Cerebellar cortex (tissue), 1 donor: ENCODE results near the gene NLGN1.
"Not testable (repeated sequence)": the region's sequence is repeated elsewhere in the genome, so short reads cannot be mapped to it uniquely, and the experiment has no call there.

Experiments
- DNase-seq: peaks from one replicate; pipeline ENCODE4 v3.0.0-alpha.2; 2015; ENCODE audit warnings: low spot score

The NLGN1 gene

DNA sequence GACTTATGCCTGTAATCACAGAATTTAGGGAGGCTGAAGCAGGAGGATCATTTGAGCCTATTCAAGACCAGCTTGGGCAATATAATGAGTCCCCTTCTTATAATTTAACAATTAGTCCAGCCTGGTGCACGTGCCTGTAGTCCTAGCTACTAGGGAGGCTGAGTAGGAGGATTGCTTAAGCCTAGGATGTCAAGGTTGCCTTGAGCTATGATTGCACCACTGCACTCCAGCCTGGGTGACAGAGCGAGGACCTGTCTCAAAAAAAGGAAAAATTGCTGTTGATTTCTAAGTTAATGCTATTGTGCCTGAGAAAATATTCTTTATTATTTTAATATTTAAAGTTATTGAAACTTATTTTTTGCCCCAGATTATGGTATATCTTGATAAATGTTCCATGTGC is 159.0 kb downstream of the NLGN1 start:
- no peak for DNase-seq

DNA sequence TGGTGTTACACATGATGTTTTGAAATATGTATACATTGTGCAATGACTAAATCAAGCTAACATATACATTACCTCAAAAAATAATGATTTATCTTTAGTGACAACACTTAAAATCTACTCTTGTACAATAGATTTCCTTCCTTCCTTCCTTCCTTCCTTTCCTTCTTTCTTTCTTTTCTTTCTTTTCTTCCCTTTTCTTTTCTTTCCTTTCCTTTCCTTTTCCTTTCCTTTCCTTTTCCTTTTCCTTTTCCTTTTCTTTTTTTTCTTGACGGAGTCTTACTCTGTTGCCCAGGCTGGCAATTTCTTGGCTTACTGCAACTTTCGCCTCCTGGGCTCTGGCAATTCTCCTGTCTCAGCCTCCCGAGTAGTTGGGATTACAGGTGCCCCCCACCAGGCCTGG is 170.5 kb downstream of the NLGN1 start:
- DNase-seq, result no peak

DNA sequence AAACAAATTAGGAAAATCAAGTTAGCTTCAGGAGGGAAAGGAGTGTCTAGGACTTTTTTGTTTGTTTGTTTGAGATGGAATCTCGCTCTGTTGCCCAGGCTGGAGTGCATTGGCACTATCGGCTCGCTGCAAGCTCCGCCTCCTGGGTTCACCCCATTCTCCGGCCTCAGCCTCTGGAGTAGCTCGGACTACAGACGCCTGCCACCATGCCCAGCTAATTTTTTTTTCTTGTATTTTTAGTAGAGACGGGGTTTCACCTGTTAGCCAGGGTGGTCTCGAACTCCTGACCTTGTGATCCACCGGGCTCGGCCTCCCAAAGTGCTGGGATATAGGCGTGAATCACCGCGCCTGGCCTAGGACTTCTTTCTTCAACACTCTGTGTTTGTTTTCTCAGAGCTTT is 171.1 kb downstream of the NLGN1 start:
- DNase-seq, result no peak

DNA sequence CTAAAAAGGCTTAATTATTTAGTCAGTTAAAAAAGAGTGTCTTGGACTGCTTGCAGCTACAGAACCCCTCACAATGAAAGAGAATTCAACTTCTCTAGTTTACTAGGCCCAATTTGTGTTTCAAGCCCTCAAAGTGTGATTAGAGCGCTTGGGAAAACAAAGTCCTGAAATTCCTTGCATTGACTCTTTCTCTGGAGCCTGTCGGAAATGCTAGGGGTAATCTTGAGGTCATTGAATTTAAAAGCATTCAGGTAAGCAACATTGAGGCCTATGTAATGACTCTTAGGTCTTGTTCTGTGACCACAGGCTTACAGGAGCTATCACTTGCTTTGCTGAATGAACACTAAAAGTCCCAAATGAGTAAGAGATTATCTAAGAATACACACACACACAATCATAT is 186.0 kb downstream of the NLGN1 start:
- DNase-seq, result peak; percentile 40

DNA sequence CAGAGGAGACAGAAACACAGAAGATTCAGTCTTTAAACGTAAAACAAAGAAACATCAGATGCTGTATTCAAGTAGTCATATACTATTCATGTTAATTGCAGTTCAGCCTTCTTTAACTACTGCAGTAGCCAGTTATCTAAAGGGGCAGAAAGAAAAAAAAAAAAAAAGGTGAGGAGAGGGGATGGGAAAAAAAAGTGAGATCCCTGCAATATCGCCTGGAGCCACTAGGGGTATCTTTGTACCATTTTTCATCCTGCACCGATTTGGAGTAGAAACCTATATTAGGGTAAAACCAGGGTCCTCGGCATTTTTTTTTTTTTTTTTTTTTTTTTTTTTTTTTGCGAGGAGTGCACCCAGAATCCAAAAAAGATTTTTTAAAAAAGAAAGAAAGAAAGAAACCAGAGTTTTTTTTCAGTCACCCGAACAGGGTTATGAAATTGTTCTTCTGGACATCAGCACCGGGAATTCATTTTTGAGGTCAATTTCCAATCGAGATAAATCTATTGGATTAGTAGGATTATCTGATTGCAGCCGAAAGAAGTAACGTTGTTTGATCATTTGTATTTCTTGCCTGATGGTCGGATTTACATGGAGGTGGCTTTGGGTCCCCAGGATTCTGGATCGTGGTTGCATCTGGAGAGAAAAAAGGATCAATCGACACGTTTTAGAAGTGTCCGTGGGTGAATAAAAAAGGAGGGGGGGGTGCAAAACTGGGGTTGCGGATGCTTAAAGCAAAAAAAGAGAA is 186.7 kb downstream of the NLGN1 start:
- peak; percentile 79 for DNase-seq

DNA sequence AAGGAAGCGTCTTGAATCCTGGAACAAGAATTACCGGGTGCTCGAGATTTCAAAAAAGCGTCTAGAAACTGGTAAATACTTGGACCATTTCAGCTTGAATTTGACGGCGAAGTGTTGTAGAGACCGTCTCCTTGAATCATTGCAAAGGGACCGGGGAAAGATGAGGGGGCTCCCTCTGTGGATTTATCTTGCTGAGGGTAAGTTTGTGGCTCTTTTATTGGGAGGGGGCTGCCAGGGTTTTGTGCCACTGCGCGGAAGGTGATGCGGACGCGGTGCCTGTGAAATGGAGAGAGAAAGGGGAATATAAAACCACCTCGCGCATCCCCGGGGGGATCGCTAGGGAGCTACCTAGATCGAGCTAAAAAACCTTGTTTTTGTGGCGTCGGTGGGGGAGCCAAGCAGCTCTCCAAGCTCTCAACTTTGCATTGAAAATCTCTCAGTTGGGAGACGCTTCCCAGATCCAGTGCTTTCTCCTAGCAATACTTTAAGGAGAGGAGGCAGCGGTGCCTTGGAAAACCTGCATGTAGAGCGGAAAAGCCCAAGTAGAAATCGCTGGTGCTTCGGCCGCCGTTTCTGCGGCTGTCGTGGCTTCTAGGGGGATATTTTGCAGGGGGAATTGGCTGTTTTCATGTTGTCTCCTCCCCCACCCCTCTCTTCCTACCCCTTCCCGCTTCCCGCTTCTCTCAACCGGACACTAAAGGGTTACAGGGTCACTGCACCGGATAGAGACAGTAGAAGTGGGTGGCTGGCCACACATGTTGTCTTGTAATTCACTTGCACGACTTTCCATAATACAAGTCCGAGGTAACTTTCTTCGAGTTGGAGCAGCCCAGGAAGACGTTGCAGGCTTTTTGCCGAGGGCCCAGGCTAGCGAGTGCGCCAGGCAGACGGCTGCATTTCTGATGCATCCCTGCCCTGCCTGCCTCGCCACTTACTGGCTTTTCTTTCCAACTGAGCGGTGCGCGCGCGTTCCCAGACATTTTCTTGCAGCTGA is 187.6 kb downstream of the NLGN1 start:
- DNase-seq, result peak; percentile 76

DNA sequence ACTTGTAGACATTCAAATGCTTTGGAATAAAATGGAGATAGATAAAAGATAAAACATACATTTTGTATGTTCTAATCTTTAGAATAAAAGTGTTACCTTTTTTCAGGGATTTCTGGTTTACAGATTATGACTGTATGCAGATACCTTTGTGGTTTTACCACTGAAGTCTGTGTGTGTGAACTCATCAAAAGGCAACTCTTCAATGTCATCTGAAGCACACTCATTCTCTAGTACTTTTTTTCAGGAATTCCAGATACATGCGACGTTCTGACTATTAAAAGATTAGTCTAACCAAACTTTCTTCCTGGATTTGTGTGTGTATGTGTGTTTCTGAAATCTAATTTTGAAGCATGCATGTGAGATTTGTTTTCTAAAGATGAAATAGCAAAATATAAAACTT is 188.6 kb downstream of the NLGN1 start:
- DNase-seq, result peak; percentile 42

DNA sequence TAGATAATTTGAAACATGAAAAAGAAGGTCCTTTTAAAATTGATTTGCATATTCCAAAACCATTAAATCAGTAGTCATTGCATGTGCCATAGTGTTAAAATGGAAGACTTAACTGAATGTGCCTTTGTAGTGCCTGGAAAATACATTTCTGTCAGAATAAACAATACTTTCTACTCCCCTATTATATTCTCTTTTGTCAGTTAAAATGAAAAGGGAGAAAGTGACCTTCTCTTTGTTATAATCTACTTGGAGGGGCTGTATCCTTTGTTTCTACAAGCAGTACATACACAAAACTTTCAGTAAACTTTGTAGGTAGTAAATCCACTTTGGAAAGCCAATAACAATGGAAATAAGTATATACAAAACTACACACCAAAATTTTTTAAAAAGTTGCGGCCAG is 189.5 kb downstream of the NLGN1 start:
- no peak for DNase-seq

DNA sequence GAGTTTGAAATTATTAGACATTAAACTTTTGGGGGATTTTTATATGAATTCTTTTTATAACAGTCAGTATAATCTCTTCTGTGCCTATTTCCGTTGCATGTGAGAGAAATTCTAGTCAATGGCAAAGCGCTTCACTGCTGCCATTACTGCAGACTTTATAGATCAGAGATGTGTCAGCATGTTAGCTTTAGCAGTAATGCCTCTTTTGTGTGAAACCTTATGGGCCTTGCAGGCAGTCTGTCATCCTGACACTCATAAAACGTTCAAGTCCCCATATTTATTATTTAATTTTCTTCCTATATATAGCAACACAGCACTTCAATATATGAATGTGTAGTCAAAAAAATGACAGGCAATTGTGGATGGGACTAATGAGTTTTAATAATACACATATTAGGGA is 191.0 kb downstream of the NLGN1 start:
- DNase-seq, result peak; percentile 21

DNA sequence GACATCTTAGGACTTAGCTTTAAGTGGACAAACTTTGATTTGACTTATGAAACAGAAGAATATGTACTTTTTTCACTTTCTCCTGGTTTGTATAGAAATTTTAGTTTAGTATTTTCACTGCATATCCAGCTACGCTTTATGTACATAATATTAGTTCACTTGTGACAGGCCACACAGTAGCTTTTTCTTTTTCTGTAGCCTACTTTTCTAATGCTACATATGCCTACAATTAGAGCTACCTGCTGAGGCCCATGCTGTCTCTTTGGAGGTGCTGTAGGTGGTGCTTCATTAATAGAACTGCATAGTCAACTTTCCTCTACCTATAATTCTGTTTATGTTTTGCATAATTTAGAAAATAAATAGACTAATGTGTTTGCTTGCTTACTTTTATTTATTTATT is 191.6 kb downstream of the NLGN1 start:
- peak; percentile 62 for DNase-seq

DNA sequence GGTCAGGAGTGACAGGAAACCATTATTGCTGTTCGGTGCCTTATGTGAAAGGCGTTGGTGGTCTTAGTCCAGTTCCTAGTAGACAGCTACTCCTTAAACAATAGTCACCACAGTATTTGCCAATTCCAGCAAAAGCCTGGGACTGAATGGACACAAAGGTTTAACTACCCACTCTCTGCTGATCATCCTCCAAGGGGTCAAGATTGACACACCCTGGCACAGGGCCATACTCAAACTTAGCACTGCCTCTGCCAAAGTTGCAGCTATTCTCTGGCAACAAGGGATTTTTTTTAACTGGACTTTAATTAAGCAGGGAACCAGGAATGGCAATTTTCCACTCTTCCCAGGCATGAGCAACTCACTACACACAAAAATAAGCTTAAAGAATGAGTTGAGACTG is 193.9 kb downstream of the NLGN1 start:
- no peak for DNase-seq

DNA sequence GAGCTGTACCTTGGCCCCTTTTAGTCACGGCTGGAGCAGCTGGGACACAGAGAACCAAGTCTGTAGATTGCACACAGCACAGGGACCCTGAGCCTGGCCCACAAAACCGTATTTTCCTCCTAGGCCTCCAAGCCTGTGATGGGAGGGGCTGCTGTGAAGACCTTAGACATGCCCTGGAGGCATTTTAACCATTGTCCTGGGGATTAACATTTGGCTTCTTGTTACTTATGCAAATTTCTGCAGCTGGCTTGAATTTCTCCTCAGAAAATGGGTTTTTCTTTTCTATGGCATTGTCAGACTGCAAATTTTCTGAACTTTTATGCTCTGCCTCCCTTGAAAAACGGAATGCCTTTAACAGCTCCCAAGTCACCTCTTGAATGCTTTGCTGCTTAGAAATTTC is 197.3 kb downstream of the NLGN1 start:
- DNase-seq, result not testable (repeated sequence)

DNA sequence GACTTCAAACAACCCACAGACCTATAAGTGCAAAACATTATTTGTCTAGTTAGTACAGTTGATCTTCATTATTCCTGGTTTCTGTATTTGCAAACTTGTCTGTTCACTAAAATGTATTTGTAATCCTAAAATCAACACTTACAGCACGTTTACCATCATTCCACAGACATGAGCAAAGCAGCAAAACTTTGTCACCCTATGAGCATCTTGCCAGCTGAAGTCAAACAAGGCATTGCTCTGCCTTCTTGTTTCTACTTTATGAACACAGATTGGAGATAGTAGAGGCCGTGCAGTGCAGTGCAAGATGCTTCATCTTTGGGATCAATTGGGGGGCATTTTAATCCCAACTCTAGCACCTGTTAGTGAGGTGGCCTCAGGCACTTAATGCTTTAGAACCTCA is 202.1 kb downstream of the NLGN1 start:
- no peak for DNase-seq

DNA sequence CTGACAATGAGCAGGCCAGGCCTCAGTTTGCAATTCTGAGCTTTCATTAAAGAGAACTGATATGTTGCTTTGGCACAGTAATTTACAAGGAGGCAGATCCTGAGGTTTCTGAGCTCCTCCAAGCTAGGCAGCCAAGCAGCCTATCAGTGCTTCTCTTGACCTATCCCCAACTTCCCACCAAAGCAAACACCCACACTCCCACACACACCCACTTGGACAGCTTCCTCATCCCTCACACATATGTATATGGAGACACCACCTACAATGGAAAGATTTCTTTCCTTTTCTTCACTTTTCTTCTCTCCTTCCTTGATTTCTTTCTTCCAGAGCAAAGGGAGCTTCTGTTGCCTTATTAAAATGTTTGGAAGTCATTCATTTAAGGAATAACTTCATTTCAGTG is 217.0 kb downstream of the NLGN1 start:
- DNase-seq, result no peak

DNA sequence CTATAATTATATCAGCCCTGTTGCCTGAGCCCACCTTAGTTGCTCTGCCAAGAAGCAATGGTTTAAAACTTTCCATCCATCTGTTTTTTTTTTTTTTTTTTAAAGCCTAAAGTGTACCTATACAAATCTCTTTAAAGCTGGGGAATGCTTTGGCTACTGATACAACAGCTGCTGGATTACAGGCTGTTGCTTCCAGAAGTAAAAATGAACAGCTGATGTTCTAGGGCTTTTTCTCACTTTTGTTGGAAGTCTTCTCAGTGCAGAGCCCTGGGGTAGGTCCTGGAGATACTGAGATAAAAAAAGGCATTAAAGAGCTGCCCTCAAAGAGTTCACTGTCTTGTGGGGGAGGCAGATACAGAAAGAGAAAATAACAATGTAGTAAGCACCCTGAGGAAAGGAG is 218.1 kb downstream of the NLGN1 start:
- no peak for DNase-seq

DNA sequence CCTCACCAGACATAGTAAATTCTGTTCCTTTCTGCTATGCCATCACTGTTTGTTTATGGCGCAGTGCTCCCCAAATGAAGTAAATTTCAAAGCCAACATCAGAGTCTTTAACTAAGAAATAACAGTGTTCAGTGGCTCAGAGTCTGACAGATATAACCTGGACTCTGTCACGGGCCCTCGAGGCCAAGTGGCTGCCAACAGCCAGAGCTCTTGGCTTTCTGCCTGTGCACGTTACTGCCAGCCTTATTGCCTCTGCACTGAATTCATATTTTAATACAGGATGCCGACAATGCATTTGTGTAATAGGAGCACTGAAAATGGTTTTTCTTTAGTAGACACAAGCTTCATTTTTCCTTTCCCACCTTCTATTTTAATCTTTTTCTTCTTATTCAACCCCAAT is 219.9 kb downstream of the NLGN1 start:
- peak; percentile 87 for DNase-seq

DNA sequence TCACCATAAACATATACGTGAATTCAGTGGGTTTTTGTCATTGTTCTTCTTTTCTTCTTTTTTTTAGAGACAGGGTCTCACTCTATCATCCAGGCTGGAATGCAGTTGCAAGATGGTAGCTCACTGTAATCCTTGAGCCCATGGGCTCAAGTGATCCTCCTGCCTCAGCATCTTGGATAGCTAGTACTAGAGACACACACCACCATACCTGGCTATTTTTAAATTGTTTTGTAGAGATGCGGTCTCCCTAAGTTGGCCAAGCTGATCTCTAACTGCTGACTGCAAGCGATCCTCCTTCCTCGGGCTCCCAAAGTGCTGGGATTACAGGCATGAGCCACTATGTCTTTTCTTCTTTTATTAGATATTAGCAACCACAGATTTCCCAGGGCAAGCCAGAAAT is 220.6 kb downstream of the NLGN1 start:
- no peak for DNase-seq

DNA sequence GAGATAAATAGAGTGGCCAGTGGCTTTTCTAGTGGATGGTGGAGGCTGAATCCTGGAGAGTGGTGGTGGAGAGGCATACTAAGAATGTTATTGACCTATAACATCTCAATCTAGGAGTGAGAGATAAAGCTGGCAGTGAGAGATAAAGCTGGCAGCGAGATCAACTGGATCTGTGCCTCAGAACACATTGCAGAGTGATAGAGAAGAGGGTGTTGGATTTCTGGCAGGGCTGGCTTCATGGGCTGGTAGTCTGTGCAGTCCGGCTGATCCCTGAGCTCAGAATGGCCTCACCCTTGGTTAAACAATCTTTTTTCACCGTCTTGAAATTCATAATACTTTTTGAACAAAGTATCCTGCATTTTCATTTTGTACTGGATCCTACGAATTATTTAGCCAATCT is 221.2 kb downstream of the NLGN1 start:
- DNase-seq, result peak; percentile 81

DNA sequence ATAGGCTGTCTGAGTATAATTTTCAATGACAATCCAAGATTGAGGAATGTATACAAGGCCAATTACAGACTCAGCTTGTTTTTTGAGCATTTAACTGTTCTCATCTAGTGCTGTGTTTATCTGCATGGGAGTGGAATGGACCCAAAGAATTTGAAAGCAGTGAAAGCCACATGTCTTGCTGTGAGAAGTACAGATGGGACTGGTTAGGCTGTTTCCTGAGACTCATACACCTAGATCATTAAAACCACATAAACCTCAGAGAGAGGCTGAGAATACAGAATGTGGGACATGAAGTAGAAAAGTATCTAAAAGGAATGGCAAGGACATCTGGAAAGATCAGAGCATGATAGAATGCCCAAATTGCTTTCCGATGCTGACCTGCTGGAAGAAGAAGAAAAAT is 224.6 kb downstream of the NLGN1 start:
- peak; percentile 85 for DNase-seq

DNA sequence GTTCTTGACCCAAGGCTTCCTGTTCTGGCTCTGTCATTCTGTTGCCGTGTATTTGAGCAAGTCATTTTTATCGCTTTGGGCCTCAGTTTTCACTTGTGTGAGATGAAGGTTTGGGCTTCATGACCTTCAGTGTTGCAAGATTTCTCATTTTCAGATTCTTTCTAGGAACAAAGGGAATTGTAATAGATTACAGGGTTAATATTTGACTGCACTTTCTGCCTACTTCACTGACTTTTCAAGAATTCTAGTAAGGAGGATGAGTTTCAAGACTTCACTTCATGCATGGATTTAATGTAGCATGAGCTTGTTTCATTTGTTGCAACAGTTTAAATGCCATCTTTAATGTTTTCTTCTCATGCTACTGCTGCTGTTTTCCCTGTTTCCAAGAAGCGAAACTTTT is 226.5 kb downstream of the NLGN1 start:
- DNase-seq, result no peak

DNA sequence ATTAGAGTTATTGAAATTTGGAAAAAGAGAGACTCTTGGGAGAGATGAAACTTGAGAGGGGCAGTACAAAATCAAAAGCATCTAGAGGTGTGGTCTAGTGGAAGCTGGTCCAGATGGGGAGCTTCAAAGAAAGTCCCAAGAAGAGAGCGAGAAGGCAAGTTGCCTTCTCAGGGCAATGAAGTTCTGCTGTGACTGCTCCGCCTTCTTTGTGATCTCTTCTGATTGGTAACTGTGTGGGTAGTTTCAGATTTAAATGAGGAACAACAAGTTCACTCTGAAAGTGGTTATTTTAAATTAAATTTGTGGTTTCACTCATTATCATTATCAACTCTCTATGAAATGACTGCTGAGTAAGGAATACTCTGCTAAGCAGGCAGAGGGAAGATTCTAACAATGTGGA is 233.3 kb downstream of the NLGN1 start:
- no peak for DNase-seq

DNA sequence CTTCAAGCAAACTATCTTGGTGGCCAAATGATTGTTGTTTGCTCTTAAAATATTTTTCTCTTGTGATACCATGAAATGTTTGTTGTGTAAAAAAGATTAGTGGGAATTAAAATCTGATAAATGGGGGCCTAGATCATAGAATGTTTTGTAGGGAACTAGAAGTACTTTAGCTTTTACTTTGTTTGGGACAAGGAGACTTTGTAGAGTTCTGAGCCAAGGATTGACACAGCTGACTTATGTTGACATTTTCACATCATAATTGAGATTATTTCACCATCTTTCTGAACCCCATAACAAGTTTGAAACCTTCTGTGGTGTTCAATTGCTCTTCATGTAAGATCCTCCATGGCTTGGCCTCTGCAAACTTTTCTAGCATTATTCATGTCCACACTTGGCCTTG is 235.4 kb downstream of the NLGN1 start:
- no peak for DNase-seq

DNA sequence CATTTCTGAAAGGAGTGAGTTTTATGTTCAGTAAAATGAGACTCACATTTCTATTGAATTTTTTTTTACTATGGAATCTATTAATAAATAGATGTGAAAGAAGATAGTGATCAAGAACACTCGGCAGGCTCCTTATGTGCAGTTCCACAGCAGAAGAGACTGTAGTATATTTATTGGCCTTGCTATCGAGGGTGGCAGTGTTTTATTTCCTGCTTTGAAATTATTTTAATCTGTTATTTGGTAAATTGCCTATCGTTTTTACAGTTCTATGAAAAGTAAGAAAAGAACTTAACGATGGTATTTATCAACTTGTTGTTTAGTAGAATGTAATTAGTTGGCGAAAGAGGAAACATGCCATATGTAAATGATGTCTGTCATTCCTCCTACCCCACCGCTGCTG is 238.3 kb downstream of the NLGN1 start:
- no peak for DNase-seq
